ENCODE data around the gene PHB1.
A peak's percentile ranks its signal among the peaks of the same experiment; 100 is the strongest.
"Not testable (repeated sequence)": the region's sequence is repeated elsewhere in the genome, so short reads cannot be mapped to it uniquely, and the experiment has no call there.

PHB1 gene

GRCh38 chr17:49381033-49381432, 33.6 kb downstream of the PHB1 start:
- no peak for DNase-seq (ENCODE audit: low read depth)

- DNase-seq (ENCODE audit: low read depth), result no peak
Measured at GRCh38 chr17:49379926-49380325, 34.8 kb downstream of the PHB1 start.

- no peak for DNase-seq (ENCODE audit: low read depth)
Measured at GRCh38 chr17:49378311-49378710, 36.4 kb downstream of the PHB1 start.

GRCh38 chr17:49375544-49375943, 39.1 kb downstream of the PHB1 start:
- DNase-seq (ENCODE audit: low read depth), result no peak

- DNase-seq (ENCODE audit: low read depth), result no peak
Measured at GRCh38 chr17:49373115-49373514, 41.6 kb downstream of the PHB1 start.

GRCh38 chr17:49372425-49372824, 42.3 kb downstream of the PHB1 start:
- DNase-seq (ENCODE audit: low read depth), result no peak

- DNase-seq (ENCODE audit: low read depth), result no peak
Measured at GRCh38 chr17:49370971-49371834, 43.5 kb downstream of the PHB1 start.

GRCh38 chr17:49369760-49370159, 44.9 kb downstream of the PHB1 start:
- DNase-seq (ENCODE audit: low read depth), result no peak

GRCh38 chr17:49369089-49369488, 45.6 kb downstream of the PHB1 start:
- DNase-seq (ENCODE audit: low read depth), result no peak

- no peak for DNase-seq (ENCODE audit: low read depth)
Measured at GRCh38 chr17:49365667-49366066, 49.0 kb downstream of the PHB1 start.

- DNase-seq (ENCODE audit: low read depth), result not testable (repeated sequence)
Measured at GRCh38 chr17:49365126-49365525, 49.6 kb downstream of the PHB1 start.

GRCh38 chr17:49364119-49364518, 50.6 kb downstream of the PHB1 start:
- no peak for DNase-seq (ENCODE audit: low read depth)

GRCh38 chr17:49363251-49363650, 51.4 kb downstream of the PHB1 start:
- no peak for DNase-seq (ENCODE audit: low read depth)

- no peak for DNase-seq (ENCODE audit: low read depth)
Measured at GRCh38 chr17:49362723-49363117, 52.0 kb downstream of the PHB1 start.

GRCh38 chr17:49361902-49362722, 52.6 kb downstream of the PHB1 start, which contains the start of gene ZNF652:
Gene ZNF652 (minus strand): TSS chr17:49362250. CDS start chr17:49317725, 44,525 bp downstream.
- DNase-seq (ENCODE audit: low read depth), result peak; percentile 53

- no peak for DNase-seq (ENCODE audit: low read depth)
Measured at GRCh38 chr17:49361129-49361901, 53.4 kb downstream of the PHB1 start.

GRCh38 chr17:49360796-49361128, 53.9 kb downstream of the PHB1 start:
- DNase-seq (ENCODE audit: low read depth), result no peak

GRCh38 chr17:49359990-49360795, 54.5 kb downstream of the PHB1 start:
- no peak for DNase-seq (ENCODE audit: low read depth)

GRCh38 chr17:49358641-49359247, 55.9 kb downstream of the PHB1 start:
- no peak for DNase-seq (ENCODE audit: low read depth)

- no peak for DNase-seq (ENCODE audit: low read depth)
Measured at GRCh38 chr17:49357516-49357915, 57.2 kb downstream of the PHB1 start.

- no peak for DNase-seq (ENCODE audit: low read depth)
Measured at GRCh38 chr17:49356320-49356719, 58.4 kb downstream of the PHB1 start.
